Measurements from ENCODE around the gene UROS. TPM values are rescaled to one million over a fixed set of nuclear protein-coding genes. Genes with fewer than 3 reads are reported as not detected.

UROS gene
- total and polyA plus RNA-seq, 4 donors: 24.9 to 157 (median 37.9) TPM

GRCh38 chr10:125802739-125803138, 20.3 kb downstream of the UROS start:
- H3K9me3 ChIP-seq (ENCODE audit: control insufficient read depth in 4 of 4, low read length in 3 of 4): no peaks in the 10 kb centered on the region
- no peaks in the 10 kb centered on the region for H3K27me3 ChIP-seq (ENCODE audit: control insufficient read depth in 4 of 4, insufficient read depth in 4 of 4, low read length in 3 of 4)
- TF ChIP-seq GABPA (IDR thresholded peaks at IDR 0.05 in 1 of 2, conservative IDR thresholded peaks at IDR 0.05 in 1 of 2): no peak
- no peak for TF ChIP-seq JUND (IDR thresholded peaks at IDR 0.05)
- no peak for TF ChIP-seq YY1 (IDR thresholded peaks at IDR 0.05)
- TF ChIP-seq TAF1 (conservative IDR thresholded peaks at IDR 0.05): no peak
- no peak for TF ChIP-seq NR2F2 (IDR thresholded peaks at IDR 0.05)
- TF ChIP-seq CTCF (IDR thresholded peaks at IDR 0.05; ENCODE audit: low read depth, low read length, missing input control): no peak
- TF ChIP-seq EGR1 (IDR thresholded peaks at IDR 0.05; ENCODE audit: low read depth in 2 of 2): no peak
- TF ChIP-seq FOXA2 (IDR thresholded peaks at IDR 0.05): no peak
- no peak for TF ChIP-seq RAD21 (IDR thresholded peaks at IDR 0.05)
- no peak for TF ChIP-seq SP1 (IDR thresholded peaks at IDR 0.05)
- TF ChIP-seq RXRA (IDR thresholded peaks at IDR 0.05): no peak
- no peak for TF ChIP-seq ATF3 (IDR thresholded peaks at IDR 0.05)
- no peak for TF ChIP-seq HNF4G (IDR thresholded peaks at IDR 0.05)
- no peak for TF ChIP-seq FOXA1 (IDR thresholded peaks at IDR 0.05)
- no peak for TF ChIP-seq ZBTB33 (IDR thresholded peaks at IDR 0.05)
- TF ChIP-seq REST (IDR thresholded peaks at IDR 0.05): no peak
- no peak for TF ChIP-seq HNF4A (conservative IDR thresholded peaks at IDR 0.05)
- 98% methylated on average over 7 of the region's 7 CpGs for whole genome bisulfite sequencing
- no peak overlapping the region for H3K4me3 ChIP-seq (ENCODE audit: low read depth in 1 of 3, low read length in 3 of 3)
- no peak for DNase-seq (ENCODE audit: low spot score)
- H3K4me1 ChIP-seq (ENCODE audit: control insufficient read depth in 4 of 4, insufficient read depth in 4 of 4, low read length in 3 of 4): no peaks in the 10 kb centered on the region
- H3K9ac ChIP-seq (ENCODE audit: low read depth in 1 of 2, low read length in 2 of 2): no peak overlapping the region
- H3K36me3 ChIP-seq (ENCODE audit: control insufficient read depth in 4 of 4, insufficient read depth in 3 of 4, low read depth in 1 of 4, low read length in 3 of 4): peaks cover 4 to 66% (median 30%) of the 10 kb centered on the region in 4 donors
- H3K27ac ChIP-seq (ENCODE audit: low read depth in 1 of 2, low read length in 2 of 2): no peak overlapping the region

DNA sequence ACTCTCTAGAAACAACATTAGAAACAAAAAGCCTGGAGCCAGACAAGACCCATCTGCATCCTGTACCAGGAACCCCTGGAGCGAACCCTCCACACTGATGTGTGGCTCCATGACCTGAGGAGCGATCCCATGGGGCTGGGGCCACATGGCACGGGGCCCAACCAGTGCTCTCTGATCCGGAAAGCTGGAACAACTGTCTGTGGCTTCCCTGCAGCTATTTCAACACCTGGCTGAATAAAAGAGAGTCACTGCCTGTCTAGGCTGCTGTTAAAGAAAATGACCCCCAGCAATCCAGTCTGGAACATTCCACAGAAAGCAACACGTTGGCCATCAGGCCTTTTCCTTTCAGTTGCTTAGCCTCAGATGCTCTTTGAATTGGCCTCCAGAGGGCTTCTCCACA, 20.9 kb downstream of the UROS start:
- TF ChIP-seq SP1 (IDR thresholded peaks at IDR 0.05) (no peak), CTCF (IDR thresholded peaks at IDR 0.05; ENCODE audit: low read depth, low read length, missing input control) (no peak), FOXA2 (IDR thresholded peaks at IDR 0.05) (no peak), REST (IDR thresholded peaks at IDR 0.05) (no peak), FOXA1 (IDR thresholded peaks at IDR 0.05) (no peak)
- H3K36me3 ChIP-seq (ENCODE audit: control insufficient read depth in 4 of 4, insufficient read depth in 3 of 4, low read depth in 1 of 4, low read length in 3 of 4): peaks cover 4 to 66% (median 31%) of the 10 kb centered on the region in 4 donors
- no peak overlapping the region for H3K27ac ChIP-seq (ENCODE audit: low read depth in 1 of 2, low read length in 2 of 2)
- H3K4me3 ChIP-seq (ENCODE audit: low read depth in 1 of 3, low read length in 3 of 3): no peak overlapping the region
- H3K9ac ChIP-seq (ENCODE audit: low read depth in 1 of 2, low read length in 2 of 2): no peak overlapping the region
- no peaks in the 10 kb centered on the region for H3K4me1 ChIP-seq (ENCODE audit: control insufficient read depth in 4 of 4, insufficient read depth in 4 of 4, low read length in 3 of 4)
- no peak for DNase-seq (ENCODE audit: low spot score)
- no peaks in the 10 kb centered on the region for H3K9me3 ChIP-seq (ENCODE audit: control insufficient read depth in 4 of 4, low read length in 3 of 4)
- 91% methylated on average over 5 of the region's 5 CpGs for WGBS
- no peaks in the 10 kb centered on the region for H3K27me3 ChIP-seq (ENCODE audit: control insufficient read depth in 4 of 4, insufficient read depth in 4 of 4, low read length in 3 of 4)
